Germinal center (tissue), 1 donor: ENCODE data around the gene CELF5.
"Not testable (repeated sequence)": the region's sequence is repeated elsewhere in the genome, so short reads cannot be mapped to it uniquely, and the experiment has no call there.

ENCODE experiments used
- DNase-seq: peaks from one replicate; pipeline ENCODE4 v3.0.0; 2012; ENCODE audit warnings: mixed read lengths, low spot score

Gene CELF5

GRCh38 chr19:3322199-3322978 is 97.9 kb downstream of the CELF5 start:
- no peak for DNase-seq

GRCh38 chr19:3323026-3323425 is 98.6 kb downstream of the CELF5 start:
- DNase-seq, result no peak

GRCh38 chr19:3323658-3324057 is 99.2 kb downstream of the CELF5 start:
- DNase-seq, result no peak

- DNase-seq, result peak; percentile 69
Observed at GRCh38 chr19:3324405-3324856, 100.0 kb downstream of the CELF5 start.

- DNase-seq, result no peak
Observed at GRCh38 chr19:3325451-3325850, 101.0 kb downstream of the CELF5 start.

GRCh38 chr19:3328743-3329142 is 104.3 kb downstream of the CELF5 start:
- DNase-seq, result no peak

- no peak for DNase-seq
Observed at GRCh38 chr19:3330047-3330446, 105.6 kb downstream of the CELF5 start.

- not testable (repeated sequence) for DNase-seq
Observed at GRCh38 chr19:3332232-3332631, 107.8 kb downstream of the CELF5 start.

- DNase-seq, result no peak
Observed at GRCh38 chr19:3333020-3333583, 108.6 kb downstream of the CELF5 start.

GRCh38 chr19:3333662-3334061 is 109.2 kb downstream of the CELF5 start:
- no peak for DNase-seq

GRCh38 chr19:3334749-3335430 is 110.4 kb downstream of the CELF5 start:
- not testable (repeated sequence) for DNase-seq

GRCh38 chr19:3335431-3336350 is 111.2 kb downstream of the CELF5 start:
- DNase-seq, result no peak

GRCh38 chr19:3336351-3336679 is 111.9 kb downstream of the CELF5 start:
- DNase-seq, result no peak

- DNase-seq, result no peak
Observed at GRCh38 chr19:3336680-3337523, 112.4 kb downstream of the CELF5 start.

- no peak for DNase-seq
Observed at GRCh38 chr19:3338541-3339181, 114.2 kb downstream of the CELF5 start.

- DNase-seq, result no peak
Observed at GRCh38 chr19:3340340-3340739, 115.9 kb downstream of the CELF5 start.

- no peak for DNase-seq
Observed at GRCh38 chr19:3342246-3342645, 117.8 kb downstream of the CELF5 start.

GRCh38 chr19:3342962-3343361 is 118.5 kb downstream of the CELF5 start:
- DNase-seq, result not testable (repeated sequence)

- peak; percentile 68 for DNase-seq
Observed at GRCh38 chr19:3343619-3344502, 119.4 kb downstream of the CELF5 start.
